Type B pancreatic cell (in vitro differentiated cells): ENCODE measurements around the gene TOX3. TPM values are rescaled to one million over a fixed set of nuclear protein-coding genes. Genes with fewer than 3 reads are reported as not detected.

Source experiments
- DNase-seq: peaks from one replicate; pipeline ENCODE4 v3.0.0; 2021; ENCODE audit warnings: mixed read lengths; ENCODE audit not compliant: unreplicated experiment; ENCODE audit errors: extremely low spot score
- H3K27ac Mint-ChIP-seq: 2 replicates; pipeline ENCODE4 v1.8.0; 2021; ENCODE audit warnings: mild to moderate bottlenecking, mixed read lengths
- H3K27me3 Mint-ChIP-seq: 2 replicates; pipeline ENCODE4 v1.8.0; 2021; ENCODE audit warnings: mixed read lengths
- H3K36me3 Mint-ChIP-seq: 2 replicates; pipeline ENCODE4 v1.8.0; 2021; ENCODE audit warnings: mixed read lengths
- H3K4me1 Mint-ChIP-seq: one replicate; pipeline ENCODE4 v1.8.0; 2021; ENCODE audit warnings: mixed read lengths; ENCODE audit not compliant: unreplicated experiment
- H3K4me3 Mint-ChIP-seq: 2 replicates; pipeline ENCODE4 v1.8.0; 2021; ENCODE audit warnings: mild to moderate bottlenecking, mixed read lengths
- H3K9me3 Mint-ChIP-seq: 2 replicates; pipeline ENCODE4 v1.8.0; 2021; ENCODE audit warnings: mixed read lengths
- total RNA-seq: library from RNA; stranded (reverse); gene quantifications from 2 replicates; pipeline ENCODE4 v1.2.1, GENCODE V29; 2021; ENCODE audit warnings: low replicate concordance
- TF ChIP-seq, protein P1 (sequence below): fragments of 200-600 bp; sonication (generic); conservative IDR thresholded peaks from 2 replicates; pipeline ENCODE4 v1.5.0; 2021; ENCODE audit warnings: antibody characterized with exemption, mild to moderate bottlenecking

The TOX3 gene
- total RNA-seq, 1 donor from 2014 or later: 18.4 TPM

DNA sequence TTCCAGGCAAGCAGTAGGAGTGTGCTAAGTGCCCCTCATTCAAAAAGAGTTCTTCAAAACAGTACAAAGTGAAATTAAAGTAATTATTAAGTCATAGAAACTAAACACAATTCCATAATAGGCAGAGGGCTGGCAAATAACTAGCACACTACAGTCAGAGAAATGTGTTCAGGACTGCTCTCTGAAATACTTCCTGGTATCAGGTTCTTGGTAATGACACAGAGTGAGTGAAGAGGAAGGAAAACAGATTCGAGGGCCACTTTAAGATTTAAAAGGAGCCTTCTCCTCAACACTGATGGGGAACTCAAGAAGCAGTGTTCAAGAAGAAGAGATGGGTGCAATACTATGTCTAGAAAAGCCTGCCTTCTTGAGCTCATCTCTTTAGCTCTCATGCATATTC, 139.2 kb downstream of the TOX3 start:
- H3K27ac Mint-ChIP-seq: no peak overlapping the region
- no peak for DNase-seq
- peaks cover 5% of the 10 kb centered on the region for H3K27me3 Mint-ChIP-seq
- no peaks in the 10 kb centered on the region for H3K4me1 Mint-ChIP-seq
- H3K9me3 Mint-ChIP-seq: peaks cover 5% of the 10 kb centered on the region
- TF ChIP-seq, protein P1, sequence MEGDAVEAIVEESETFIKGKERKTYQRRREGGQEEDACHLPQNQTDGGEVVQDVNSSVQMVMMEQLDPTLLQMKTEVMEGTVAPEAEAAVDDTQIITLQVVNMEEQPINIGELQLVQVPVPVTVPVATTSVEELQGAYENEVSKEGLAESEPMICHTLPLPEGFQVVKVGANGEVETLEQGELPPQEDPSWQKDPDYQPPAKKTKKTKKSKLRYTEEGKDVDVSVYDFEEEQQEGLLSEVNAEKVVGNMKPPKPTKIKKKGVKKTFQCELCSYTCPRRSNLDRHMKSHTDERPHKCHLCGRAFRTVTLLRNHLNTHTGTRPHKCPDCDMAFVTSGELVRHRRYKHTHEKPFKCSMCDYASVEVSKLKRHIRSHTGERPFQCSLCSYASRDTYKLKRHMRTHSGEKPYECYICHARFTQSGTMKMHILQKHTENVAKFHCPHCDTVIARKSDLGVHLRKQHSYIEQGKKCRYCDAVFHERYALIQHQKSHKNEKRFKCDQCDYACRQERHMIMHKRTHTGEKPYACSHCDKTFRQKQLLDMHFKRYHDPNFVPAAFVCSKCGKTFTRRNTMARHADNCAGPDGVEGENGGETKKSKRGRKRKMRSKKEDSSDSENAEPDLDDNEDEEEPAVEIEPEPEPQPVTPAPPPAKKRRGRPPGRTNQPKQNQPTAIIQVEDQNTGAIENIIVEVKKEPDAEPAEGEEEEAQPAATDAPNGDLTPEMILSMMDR: no peak
- H3K36me3 Mint-ChIP-seq: no peaks in the 10 kb centered on the region
- H3K4me3 Mint-ChIP-seq: no peak overlapping the region

DNA sequence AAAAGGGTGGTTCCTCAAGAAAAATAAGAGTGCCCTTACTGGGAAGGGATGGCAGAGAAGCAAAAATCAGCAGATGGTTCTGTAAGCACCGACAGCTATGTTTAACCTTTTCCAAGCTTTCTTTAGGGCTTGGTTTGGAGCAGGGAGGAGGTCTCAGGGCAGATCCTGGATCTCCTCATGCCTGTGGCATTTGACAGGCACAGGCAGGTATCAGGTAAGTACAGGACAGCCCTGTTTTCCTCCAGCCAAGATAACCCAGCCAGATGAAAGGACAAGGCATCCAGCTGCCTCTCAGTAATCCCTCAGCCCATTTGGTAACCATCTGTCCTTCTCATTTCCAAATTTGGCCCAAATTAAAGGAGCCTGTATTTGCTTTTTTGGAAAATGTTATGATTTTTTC, 141.5 kb downstream of the TOX3 start:
- peaks cover 5% of the 10 kb centered on the region for H3K27me3 Mint-ChIP-seq

DNA sequence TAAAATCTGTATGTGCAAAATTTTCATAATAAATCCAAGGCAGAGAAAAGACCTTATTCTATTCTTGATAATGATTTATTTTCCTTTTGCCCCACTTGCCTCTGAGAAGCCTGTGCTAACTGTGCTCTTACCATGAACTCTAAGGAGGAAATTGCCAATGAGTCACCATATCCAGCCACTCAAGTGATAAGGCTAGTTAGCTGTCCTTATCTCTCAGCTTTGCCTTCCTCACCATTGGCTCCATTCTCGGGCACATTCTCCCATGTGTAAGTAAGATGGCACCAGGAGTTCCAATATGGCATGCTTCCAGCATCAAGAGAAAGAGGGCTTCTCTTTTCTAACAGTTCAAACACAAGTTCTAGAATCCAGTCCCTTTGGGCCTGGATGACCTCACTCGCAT, 142.4 kb downstream of the TOX3 start:
- H3K4me1 Mint-ChIP-seq: no peaks in the 10 kb centered on the region
- no peak overlapping the region for H3K27ac Mint-ChIP-seq
- H3K9me3 Mint-ChIP-seq: peaks cover 5% of the 10 kb centered on the region
- DNase-seq: no peak
- peaks cover 5% of the 10 kb centered on the region for H3K27me3 Mint-ChIP-seq
- no peaks in the 10 kb centered on the region for H3K36me3 Mint-ChIP-seq
- H3K4me3 Mint-ChIP-seq: no peak overlapping the region
- TF ChIP-seq, protein P1: no peak

More for the DNA sequence above, 141.5 kb downstream of the TOX3 start:
- TF ChIP-seq, protein P1: no peak
- no peaks in the 10 kb centered on the region for H3K4me1 Mint-ChIP-seq
- DNase-seq: no peak
- no peak overlapping the region for H3K27ac Mint-ChIP-seq
- no peak overlapping the region for H3K4me3 Mint-ChIP-seq
- H3K9me3 Mint-ChIP-seq: peaks cover 5% of the 10 kb centered on the region
- no peaks in the 10 kb centered on the region for H3K36me3 Mint-ChIP-seq

DNA sequence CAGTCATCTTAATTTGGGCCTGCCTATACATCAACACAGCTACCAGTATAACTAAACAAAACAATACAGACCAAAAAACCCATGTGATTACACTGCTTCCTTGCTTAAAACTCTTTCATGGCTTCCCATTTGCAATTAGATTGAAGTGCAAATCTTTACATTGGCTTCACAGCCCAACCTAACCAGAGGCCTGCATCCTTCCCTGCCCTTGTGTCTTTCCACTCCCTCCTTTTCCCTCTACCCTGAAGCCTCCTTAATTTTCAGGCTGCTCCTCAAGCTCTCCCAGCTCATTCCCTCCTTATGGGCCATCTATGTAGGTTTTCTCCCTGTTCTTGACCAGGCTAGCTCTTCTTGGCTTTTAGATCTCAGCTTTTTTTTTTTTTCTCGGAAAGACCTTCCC, 147.8 kb downstream of the TOX3 start:
- H3K4me1 Mint-ChIP-seq: no peaks in the 10 kb centered on the region
- no peaks in the 10 kb centered on the region for H3K36me3 Mint-ChIP-seq
- peaks cover 13% of the 10 kb centered on the region for H3K27me3 Mint-ChIP-seq
- no peak overlapping the region for H3K4me3 Mint-ChIP-seq
- DNase-seq: no peak
- no peak overlapping the region for H3K27ac Mint-ChIP-seq
- peaks cover 5% of the 10 kb centered on the region for H3K9me3 Mint-ChIP-seq
- TF ChIP-seq, protein P1: no peak

DNA sequence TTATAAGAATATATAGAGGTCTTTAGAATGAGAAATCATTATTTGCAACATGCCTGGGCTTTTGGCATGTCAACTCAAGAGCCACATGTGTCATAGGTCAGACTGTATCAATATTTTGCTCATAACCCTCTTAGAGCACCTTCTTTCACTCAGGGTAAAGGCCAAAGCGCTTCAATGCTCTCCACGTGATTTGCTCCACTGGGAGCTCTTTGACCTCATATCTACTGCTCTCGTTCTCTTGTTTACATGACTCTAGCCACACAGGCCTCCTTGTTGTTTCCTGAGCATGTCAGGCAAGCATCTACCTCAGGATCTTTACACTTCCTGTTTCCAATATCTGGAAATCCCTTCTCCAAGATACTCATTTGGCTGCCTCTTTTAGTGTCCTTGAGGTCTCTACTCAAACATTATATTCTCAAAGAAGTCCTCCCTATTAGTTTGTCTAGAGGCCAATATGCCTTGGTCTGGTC, 148.4 kb downstream of the TOX3 start:
- no peaks in the 10 kb centered on the region for H3K4me1 Mint-ChIP-seq
- no peak overlapping the region for H3K27ac Mint-ChIP-seq
- H3K9me3 Mint-ChIP-seq: peaks cover 4% of the 10 kb centered on the region
- no peak for DNase-seq
- no peak overlapping the region for H3K4me3 Mint-ChIP-seq
- TF ChIP-seq, protein P1: no peak
- H3K27me3 Mint-ChIP-seq: peaks cover 12% of the 10 kb centered on the region
- H3K36me3 Mint-ChIP-seq: no peaks in the 10 kb centered on the region

DNA sequence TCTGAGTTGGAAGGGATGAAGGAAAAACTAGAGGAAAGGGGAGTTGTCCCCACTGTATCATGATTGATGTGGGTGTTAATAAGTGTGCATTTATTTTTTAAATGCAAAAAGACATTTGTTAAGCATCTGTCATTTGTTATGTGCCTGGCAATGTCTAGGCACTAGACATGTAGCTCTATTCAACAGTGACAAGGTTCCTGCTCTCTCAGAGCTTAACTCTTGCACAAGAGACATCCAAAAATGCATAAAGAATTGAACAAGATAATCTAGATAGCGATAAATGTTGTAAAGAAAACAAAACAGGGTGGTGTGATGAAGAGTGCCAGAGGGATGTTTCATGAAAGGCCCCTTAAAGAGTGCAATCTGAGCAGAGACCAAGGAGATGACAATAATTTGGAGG, 148.9 kb downstream of the TOX3 start:
- Mint-ChIP-seq H3K27me3 (peaks cover 9% of the 10 kb centered on the region), H3K4me3 (no peak overlapping the region), H3K27ac (no peak overlapping the region), H3K9me3 (no peaks in the 10 kb centered on the region), H3K4me1 (no peaks in the 10 kb centered on the region), H3K36me3 (no peaks in the 10 kb centered on the region)
- no peak for DNase-seq
- TF ChIP-seq, protein P1: no peak
